Measurements from ENCODE around the gene SPATS1. TPM values are rescaled to one million over a fixed set of nuclear protein-coding genes. Genes with fewer than 3 reads are reported as not detected.

The SPATS1 gene
- total RNA-seq, 4 donors from 2014 or later, result not detected

- H3K27me3 ChIP-seq, result no peaks in the 10 kb centered on the region
- no peaks in the 10 kb centered on the region for H3K9me3 ChIP-seq
- no peak overlapping the region for H3K27ac ChIP-seq
- H3K4me1 ChIP-seq, result no peaks in the 10 kb centered on the region
- TF ChIP-seq CTCF (IDR thresholded peaks at IDR 0.05) (no peak), EP300 (IDR thresholded peaks at IDR 0.05) (no peak), POLR2A (IDR thresholded peaks at IDR 0.05) (no peak)
- H3K36me3 ChIP-seq, result no peaks in the 10 kb centered on the region
- H3K4me3 ChIP-seq, result no peak overlapping the region
- 86 to 90% methylated on average over 3 of the region's 3 CpGs for WGBS, 2 donors
- DNase-seq (ENCODE audit: low spot score in 2 of 2), result no peak
Measured at GRCh38 chr6:44377484-44377883, 35.0 kb downstream of the SPATS1 start.

GRCh38 chr6:44377971-44378370 lies 35.5 kb downstream of the SPATS1 start:
- Histone ChIP-seq H3K4me3 (no peak overlapping the region), H3K27ac (no peak overlapping the region), H3K4me1 (no peaks in the 10 kb centered on the region), H3K36me3 (no peaks in the 10 kb centered on the region), H3K27me3 (no peaks in the 10 kb centered on the region), H3K9me3 (no peaks in the 10 kb centered on the region)
- WGBS, 2 donors, result 50 to 76% methylated on average over 1 of the region's 1 CpG
- no peak for DNase-seq (ENCODE audit: low spot score in 2 of 2)
- TF ChIP-seq CTCF (IDR thresholded peaks at IDR 0.05) (no peak), POLR2A (IDR thresholded peaks at IDR 0.05) (no peak), EP300 (IDR thresholded peaks at IDR 0.05) (no peak)

- H3K9me3 ChIP-seq, result no peaks in the 10 kb centered on the region
- H3K4me1 ChIP-seq, result peaks cover 0 to 7% (median 3%) of the 10 kb centered on the region in 4 donors
- no peak overlapping the region for H3K27ac ChIP-seq
- TF ChIP-seq POLR2A (IDR thresholded peaks at IDR 0.05), result no peak
- TF ChIP-seq CTCF (IDR thresholded peaks at IDR 0.05), result no peak
- peak in 1 of 2 donors; percentile 78 for TF ChIP-seq EP300 (IDR thresholded peaks at IDR 0.05)
- H3K4me3 ChIP-seq, result no peak overlapping the region
- peak in 1 of 2 donors; percentile 48 for DNase-seq (ENCODE audit: low spot score in 2 of 2)
- 81 to 88% methylated on average over 2 of the region's 2 CpGs for WGBS, 2 donors
- no peaks in the 10 kb centered on the region for H3K27me3 ChIP-seq
- H3K36me3 ChIP-seq, result no peaks in the 10 kb centered on the region
Measured at GRCh38 chr6:44381739-44382138, 39.3 kb downstream of the SPATS1 start.

- WGBS, 2 donors, result 61 to 64% methylated on average over 6 of the region's 6 CpGs
- H3K4me3 ChIP-seq, result peak overlapping the region; percentile 66 to 97 (median 86)
- DNase-seq (ENCODE audit: low spot score in 2 of 2), result peak in 1 of 2 donors; percentile 46
- peak overlapping the region; percentile 96 to 99 (median 96) for H3K27ac ChIP-seq
- no peaks in the 10 kb centered on the region for H3K9me3 ChIP-seq
- no peak for TF ChIP-seq POLR2A (IDR thresholded peaks at IDR 0.05)
- TF ChIP-seq EP300 (IDR thresholded peaks at IDR 0.05), result no peak
- TF ChIP-seq CTCF (IDR thresholded peaks at IDR 0.05), result no peak
- peaks cover 0 to 4% (median 0%) of the 10 kb centered on the region in 3 donors for H3K36me3 ChIP-seq
- peaks cover 0 to 33% (median 21%) of the 10 kb centered on the region in 4 donors for H3K4me1 ChIP-seq
- no peaks in the 10 kb centered on the region for H3K27me3 ChIP-seq
Measured at GRCh38 chr6:44386364-44386928, 44.0 kb downstream of the SPATS1 start.

DNA sequence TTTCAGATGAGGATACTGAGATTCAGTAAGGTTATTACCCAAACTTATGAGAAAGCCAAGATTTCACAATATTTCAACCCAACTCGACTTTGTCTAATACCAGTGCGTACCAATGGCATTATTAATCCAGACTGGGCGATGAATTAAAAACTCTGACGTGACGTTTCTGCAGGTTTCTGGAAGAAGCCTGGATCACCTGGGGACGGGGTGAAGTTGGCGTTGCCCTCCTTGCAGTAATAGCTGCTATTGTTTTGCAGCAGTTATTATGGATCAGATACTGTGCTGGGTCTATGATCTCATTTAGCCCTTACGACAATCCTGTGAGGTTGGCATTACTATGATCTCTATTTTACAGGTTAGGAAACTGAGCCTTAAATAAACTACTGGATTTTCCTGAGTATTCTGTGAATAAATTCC lies 44.5 kb downstream of the SPATS1 start:
- peak overlapping the region; percentile 96 to 99 (median 96) for H3K27ac ChIP-seq
- 7 to 10% methylated on average over 8 of the region's 8 CpGs for WGBS, 2 donors
- DNase-seq (ENCODE audit: low spot score in 2 of 2), result peak in 1 of 2 donors; percentile 23
- no peaks in the 10 kb centered on the region for H3K9me3 ChIP-seq
- H3K4me3 ChIP-seq, result peak overlapping the region; percentile 66 to 97 (median 86)
- H3K36me3 ChIP-seq, result peaks cover 0 to 9% (median 0%) of the 10 kb centered on the region in 3 donors
- H3K27me3 ChIP-seq, result no peaks in the 10 kb centered on the region
- peaks cover 0 to 33% (median 21%) of the 10 kb centered on the region in 4 donors for H3K4me1 ChIP-seq
- TF ChIP-seq EP300 (IDR thresholded peaks at IDR 0.05) (no peak), CTCF (IDR thresholded peaks at IDR 0.05) (no peak), POLR2A (IDR thresholded peaks at IDR 0.05) (no peak)

All from tibial nerve (tissue), 4 donors.